Left lung (tissue), 10 donors: ENCODE results near the gene RRAGB. TPM values are rescaled to one million over a fixed set of nuclear protein-coding genes. Genes with fewer than 3 reads are reported as not detected.
A peak's percentile ranks its signal among the peaks of the same experiment; 100 is the strongest.
"Not testable (repeated sequence)": the region's sequence is repeated elsewhere in the genome, so short reads cannot be mapped to it uniquely, and the experiment has no call there.

Experiments used
- ATAC-seq: fragments of 200-7000 bp; cut with Tn5 transposase; one replicate; pipeline ENCODE4 v1.9.1; 2020; ENCODE audit warnings: moderate library complexity
- DNase-seq, 4 donors: peaks; one replicate each; pipeline ENCODE4 v3.0.0-alpha.2; 2013 to 2020
- H3K27ac ChIP-seq, 2 donors: fragments of 200-600 bp; sonication (generic) in 1 of 2; one replicate each; pipeline versions ENCODE4 v1.5.0 to v1.8.0; 2020 to 2021
- H3K27me3 ChIP-seq, 2 donors: fragments of 200-600 bp; sonication (generic) in 1 of 2; one replicate each; pipeline versions ENCODE4 v1.5.0 to v1.8.0; 2020 to 2021
- H3K36me3 ChIP-seq, 2 donors: fragments of 200-600 bp; sonication (generic) in 1 of 2; one replicate each; pipeline versions ENCODE4 v1.5.0 to v1.8.0; 2020 to 2021
- H3K4me1 ChIP-seq, 2 donors: fragments of 200-600 bp; one replicate each; pipeline ENCODE4 v1.8.0; 2021
- H3K4me3 ChIP-seq, 2 donors: fragments of 200-600 bp; sonication (generic) in 1 of 2; one replicate each; pipeline versions ENCODE4 v1.5.0 to v1.8.0; 2020 to 2021; ENCODE audit warnings: mild to moderate bottlenecking in 1 of 2
- H3K9me3 ChIP-seq, 2 donors: fragments of 200-600 bp; sonication (generic) in 1 of 2; one replicate each; pipeline versions ENCODE4 v1.5.0 to v1.8.0; 2020 to 2021
- intact Hi-C, 2 donors: fragments of 100-400 bp; cut with DNase I; formaldehyde crosslinking; loops; one replicate each; pipeline versions ENCODE4 v1.11.2 to v1.14.2; 2022
- polyA plus RNA-seq, 6 donors: library from polyadenylated mRNA; unstranded; fragments of 120-200 nt; gene quantifications; one replicate each; pipeline ENCODE4 v1.2.1, GENCODE V29; 2013; ENCODE audit not compliant: insufficient read length in 6 of 6
- total RNA-seq, 2 donors: library from RNA; stranded (reverse); fragmentation: NEBNext Ultra II Directional; extraction: Animal tissue kit (Norgen Biotek cat#: 25700); gene quantifications; one replicate each; pipeline ENCODE4 v1.2.1, GENCODE V29; 2021
- TF ChIP-seq, protein P1 (sequence below), 2 donors: fragments of 200-600 bp; sonication (generic) in 1 of 2; IDR thresholded peaks; one replicate each; pipeline versions ENCODE4 v1.5.0 to v1.8.0; 2021; ENCODE audit warnings: antibody characterized with exemption in 2 of 2
- donor health status: DM: no; HTN: yes; CAD: no.
- donor health status: DM: no; HTN: no; CAD: no.

RRAGB gene
- total and polyA plus RNA-seq, 8 donors: 14.5 to 54.2 (median 39.6) TPM

DNA sequence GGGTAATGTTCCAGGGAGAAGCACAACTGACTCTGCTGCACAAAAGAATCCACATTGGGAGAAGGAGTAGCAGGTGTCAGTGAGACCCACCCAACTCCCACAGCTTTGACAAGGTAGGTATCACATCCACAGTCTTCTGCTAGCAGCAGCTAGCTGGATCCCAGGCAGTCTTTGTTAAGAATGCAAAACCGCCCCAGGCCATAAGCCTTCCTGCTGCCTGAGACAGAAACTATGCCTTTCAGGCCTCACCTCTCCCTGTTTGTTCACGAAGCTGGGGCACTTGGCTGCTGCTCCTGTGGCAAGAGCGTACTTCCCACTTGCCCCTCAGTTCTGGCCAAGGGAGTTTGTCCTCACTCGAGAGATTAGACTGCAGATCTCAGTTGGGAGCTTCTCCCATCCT, 21.4 kb downstream of the RRAGB start:
- no peak overlapping the region for H3K4me3 ChIP-seq
- H3K9me3 ChIP-seq: no peaks in the 10 kb centered on the region
- intact Hi-C loops: no loop called here
- no peak for DNase-seq
- ATAC-seq: no peak
- H3K27me3 ChIP-seq: no peaks in the 10 kb centered on the region
- H3K36me3 ChIP-seq: peaks cover 0 to 51% of the 10 kb centered on the region in 2 donors
- H3K27ac ChIP-seq: no peak overlapping the region
- TF ChIP-seq, protein P1, sequence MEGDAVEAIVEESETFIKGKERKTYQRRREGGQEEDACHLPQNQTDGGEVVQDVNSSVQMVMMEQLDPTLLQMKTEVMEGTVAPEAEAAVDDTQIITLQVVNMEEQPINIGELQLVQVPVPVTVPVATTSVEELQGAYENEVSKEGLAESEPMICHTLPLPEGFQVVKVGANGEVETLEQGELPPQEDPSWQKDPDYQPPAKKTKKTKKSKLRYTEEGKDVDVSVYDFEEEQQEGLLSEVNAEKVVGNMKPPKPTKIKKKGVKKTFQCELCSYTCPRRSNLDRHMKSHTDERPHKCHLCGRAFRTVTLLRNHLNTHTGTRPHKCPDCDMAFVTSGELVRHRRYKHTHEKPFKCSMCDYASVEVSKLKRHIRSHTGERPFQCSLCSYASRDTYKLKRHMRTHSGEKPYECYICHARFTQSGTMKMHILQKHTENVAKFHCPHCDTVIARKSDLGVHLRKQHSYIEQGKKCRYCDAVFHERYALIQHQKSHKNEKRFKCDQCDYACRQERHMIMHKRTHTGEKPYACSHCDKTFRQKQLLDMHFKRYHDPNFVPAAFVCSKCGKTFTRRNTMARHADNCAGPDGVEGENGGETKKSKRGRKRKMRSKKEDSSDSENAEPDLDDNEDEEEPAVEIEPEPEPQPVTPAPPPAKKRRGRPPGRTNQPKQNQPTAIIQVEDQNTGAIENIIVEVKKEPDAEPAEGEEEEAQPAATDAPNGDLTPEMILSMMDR (IDR thresholded peaks at IDR 0.05): no peak
- H3K4me1 ChIP-seq: no peaks in the 10 kb centered on the region

GRCh38 chrX:55742649-55743048, 25.1 kb downstream of the RRAGB start:
- H3K4me1 ChIP-seq: no peaks in the 10 kb centered on the region
- no peaks in the 10 kb centered on the region for H3K27me3 ChIP-seq
- H3K27ac ChIP-seq: no peak overlapping the region
- intact Hi-C loops: no loop called here
- TF ChIP-seq, protein P1 (IDR thresholded peaks at IDR 0.05): no peak
- ATAC-seq (peak; percentile 54), DNase-seq (no peak)
- no peaks in the 10 kb centered on the region for H3K9me3 ChIP-seq
- peaks cover 0 to 43% of the 10 kb centered on the region in 2 donors for H3K36me3 ChIP-seq
- no peak overlapping the region for H3K4me3 ChIP-seq

- H3K9me3 ChIP-seq, intact Hi-C loops: not testable (repeated sequence)
Observed at GRCh38 chrX:55748463-55748862, 30.9 kb downstream of the RRAGB start.

DNA sequence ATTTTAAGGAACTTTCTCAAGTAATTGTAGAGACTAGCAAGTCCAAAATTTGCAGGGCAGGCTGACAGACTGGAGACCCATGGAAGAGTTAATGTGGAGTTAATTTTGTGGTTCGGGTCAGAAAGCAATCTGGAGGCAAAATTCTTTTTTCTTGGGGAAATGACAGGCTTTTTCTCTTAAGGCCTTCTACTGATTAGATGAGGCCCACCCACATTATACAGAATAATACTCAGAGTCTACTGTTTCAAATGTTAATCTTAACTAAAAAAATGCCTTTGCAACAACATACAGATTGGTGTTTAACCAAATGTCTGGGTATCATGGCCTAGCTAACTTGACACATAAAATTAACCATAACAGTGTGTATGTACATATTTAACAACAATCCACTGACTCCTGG, 32.7 kb downstream of the RRAGB start:
- no peak overlapping the region for H3K4me3 ChIP-seq
- ATAC-seq (no peak), DNase-seq (no peak)
- no peaks in the 10 kb centered on the region for H3K9me3 ChIP-seq
- H3K36me3 ChIP-seq: peaks cover 0 to 12% of the 10 kb centered on the region in 2 donors
- no peak overlapping the region for H3K27ac ChIP-seq
- no peaks in the 10 kb centered on the region for H3K4me1 ChIP-seq
- intact Hi-C loops: no loop called here
- TF ChIP-seq, protein P1 (IDR thresholded peaks at IDR 0.05): no peak
- peaks cover 0 to 3% of the 10 kb centered on the region in 2 donors for H3K27me3 ChIP-seq

More at GRCh38 chrX:55748463-55748862, 30.9 kb downstream of the RRAGB start:
- DNase-seq: peak in 1 of 4 donors; percentile 40
- H3K27me3 ChIP-seq, ATAC-seq, H3K4me1 ChIP-seq, H3K27ac ChIP-seq, H3K4me3 ChIP-seq: not testable (repeated sequence)
- H3K36me3 ChIP-seq: peaks cover 0 to 14% of the 10 kb centered on the region in 2 donors

DNA sequence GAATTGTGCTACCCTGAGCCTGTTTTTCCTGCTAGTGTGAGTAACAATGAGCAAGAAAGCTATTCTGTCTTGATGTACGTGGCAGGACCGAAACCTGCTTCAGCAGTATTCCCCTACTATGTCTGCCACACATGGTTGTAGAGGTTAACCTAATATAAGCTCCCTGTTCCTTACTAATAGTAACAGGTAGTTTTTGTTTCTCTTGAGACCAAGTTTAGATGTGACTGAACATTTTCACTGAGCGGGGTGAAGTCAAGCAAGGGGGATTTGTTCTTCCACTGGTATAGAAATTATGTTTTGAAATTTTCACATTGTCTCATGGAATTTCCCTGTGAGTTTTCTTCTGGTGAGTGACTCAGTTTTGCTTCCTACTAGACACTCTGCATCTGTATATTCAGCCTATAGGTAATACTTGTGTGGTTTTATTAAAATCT, 37.3 kb downstream of the RRAGB start:
- DNase-seq (no peak), ATAC-seq (no peak)
- H3K4me3 ChIP-seq: no peak overlapping the region
- intact Hi-C loops: no loop called here
- peaks cover 0 to 24% of the 10 kb centered on the region in 2 donors for H3K36me3 ChIP-seq
- TF ChIP-seq, protein P1 (IDR thresholded peaks at IDR 0.05): no peak
- no peaks in the 10 kb centered on the region for H3K9me3 ChIP-seq
- H3K27me3 ChIP-seq: peaks cover 0 to 3% of the 10 kb centered on the region in 2 donors
- H3K27ac ChIP-seq: no peak overlapping the region
- H3K4me1 ChIP-seq: no peaks in the 10 kb centered on the region

- ATAC-seq: no peak
- Histone ChIP-seq H3K4me1 (no peaks in the 10 kb centered on the region), H3K9me3 (no peaks in the 10 kb centered on the region)
Observed at GRCh38 chrX:55758033-55758432, 40.5 kb downstream of the RRAGB start.

More at GRCh38 chrX:55758033-55758432, 40.5 kb downstream of the RRAGB start:
- Histone ChIP-seq H3K4me3 (no peak overlapping the region), H3K27ac (no peak overlapping the region), H3K27me3 (peaks cover 0 to 3% of the 10 kb centered on the region in 2 donors), H3K36me3 (peaks cover 0 to 24% of the 10 kb centered on the region in 2 donors)
- intact Hi-C loops: no loop called here
- TF ChIP-seq, protein P1 (IDR thresholded peaks at IDR 0.05): no peak
- DNase-seq: no peak
